A172 (cell line): Measurements from ENCODE around the gene TMEM168. TPM values are rescaled to one million over a fixed set of nuclear protein-coding genes. Genes with fewer than 3 reads are reported as not detected.
"Not testable (repeated sequence)": the region's sequence is repeated elsewhere in the genome, so short reads cannot be mapped to it uniquely, and the experiment has no call there.

Experiments used
- DNase-seq: peaks from one replicate; pipeline ENCODE4 v3.0.0-alpha.2; 2015; ENCODE audit warnings: low spot score
- total RNA-seq: library from RNA; depleted of rRNA; stranded (reverse); fragments of >200 nt; shearing (Covaris generic); gene quantifications from 2 replicates; pipeline ENCODE4 v1.2.3, GENCODE V29; 2014

The TMEM168 gene
- total RNA-seq, 1 experiment from 2014 or later: 19.8 TPM

DNA sequence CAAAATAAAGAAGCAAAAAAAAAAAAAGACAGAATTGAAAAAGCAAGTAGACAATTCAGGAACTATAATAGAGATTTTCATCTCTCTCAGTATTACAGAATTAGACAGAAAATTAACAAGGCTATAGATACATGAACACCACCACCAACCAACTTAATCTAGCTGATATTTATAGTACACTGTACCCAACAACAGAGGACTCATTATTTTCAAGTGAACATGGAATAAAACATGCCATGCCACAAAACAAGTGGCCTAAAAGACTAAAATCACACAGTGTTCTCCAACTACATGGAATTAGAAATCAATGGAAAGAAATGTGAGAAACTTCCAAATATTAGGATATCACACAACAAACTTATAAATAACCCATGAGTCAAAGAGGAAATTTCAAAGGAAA is 9.1 kb downstream of the TMEM168 start:
- DNase-seq: no peak

DNA sequence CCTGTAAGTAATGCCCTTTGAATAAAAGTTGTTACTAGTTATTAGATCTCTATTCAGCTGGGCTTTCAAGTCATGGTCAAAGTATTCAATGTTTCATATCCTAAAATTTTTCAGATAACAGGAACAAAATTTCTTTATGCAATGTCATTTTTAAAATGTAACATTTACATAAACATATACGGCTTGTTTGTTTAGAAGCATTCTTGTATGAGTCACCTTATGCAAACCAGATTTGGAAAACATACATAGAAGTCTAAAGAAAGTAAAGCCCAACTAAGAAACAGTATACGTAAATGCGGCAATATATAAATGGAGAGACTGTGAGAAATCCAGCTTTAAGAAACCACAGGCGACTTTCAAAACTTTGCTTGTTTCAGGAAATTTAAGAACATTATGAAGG is 10.5 kb downstream of the TMEM168 start:
- DNase-seq: no peak

- DNase-seq: no peak
Measured at GRCh38 chr7:112777406-112777805, 12.8 kb downstream of the TMEM168 start.

- no peak for DNase-seq
Measured at GRCh38 chr7:112771166-112771565, 19.0 kb downstream of the TMEM168 start.

GRCh38 chr7:112770051-112770450 is 20.1 kb downstream of the TMEM168 start:
- no peak for DNase-seq

DNA sequence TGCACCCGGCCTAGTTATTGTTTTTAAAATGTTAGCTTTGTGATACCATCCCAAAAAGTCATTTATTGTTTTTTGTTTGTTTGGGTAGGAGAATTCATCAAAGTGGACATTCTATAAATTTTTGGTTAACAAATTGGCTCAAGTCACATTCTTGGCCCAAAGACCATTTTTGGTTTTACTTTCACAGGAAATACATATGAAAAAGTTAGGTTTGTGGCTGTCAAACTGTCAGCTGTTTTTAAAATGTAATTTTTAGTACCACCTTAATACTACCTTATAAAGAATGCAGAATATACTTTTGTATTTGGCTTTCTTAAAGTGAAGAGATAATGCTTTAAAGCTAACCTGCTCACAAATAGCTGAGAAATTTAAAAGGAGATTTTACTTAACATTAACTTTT is 25.1 kb downstream of the TMEM168 start:
- DNase-seq: no peak

DNA sequence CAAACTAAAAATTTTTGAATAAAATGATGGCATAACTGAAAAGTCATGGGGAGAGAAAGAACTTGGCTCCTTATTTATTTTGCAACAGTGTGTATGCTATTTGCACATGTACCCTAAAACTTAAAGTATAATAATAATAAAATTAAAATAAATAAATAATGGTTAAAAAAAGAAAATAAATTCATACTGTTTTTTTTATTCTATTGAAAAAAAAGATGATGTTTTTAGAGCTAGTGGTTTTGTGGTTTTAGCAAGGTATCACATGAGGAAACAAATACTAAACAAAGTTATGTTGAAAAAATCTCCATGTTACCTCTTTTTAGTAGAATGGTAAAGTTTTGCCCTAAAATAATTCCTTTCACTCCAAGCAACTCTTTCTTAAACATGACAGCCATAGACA is 26.2 kb downstream of the TMEM168 start:
- DNase-seq: no peak

- DNase-seq: no peak
Measured at GRCh38 chr7:112763298-112763697, 26.9 kb downstream of the TMEM168 start.

DNA sequence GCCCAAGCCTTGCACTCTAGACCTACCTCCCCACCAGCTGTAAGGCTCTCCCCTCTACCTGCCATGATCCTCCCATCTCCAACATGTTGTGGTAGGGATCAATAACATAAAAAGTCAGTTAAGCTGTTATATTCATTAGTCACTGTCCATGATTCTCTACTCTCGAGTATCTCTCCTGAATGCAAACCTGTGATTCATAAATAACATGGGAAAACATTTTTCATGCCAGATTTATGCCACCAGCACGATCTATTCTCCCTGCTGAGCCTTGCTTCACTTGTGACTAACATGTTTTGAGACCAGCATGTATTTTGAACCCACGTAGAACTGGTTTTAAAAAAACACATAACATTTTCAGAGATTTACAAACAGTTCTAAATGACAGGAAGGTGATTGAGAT is 30.3 kb downstream of the TMEM168 start:
- no peak for DNase-seq

DNA sequence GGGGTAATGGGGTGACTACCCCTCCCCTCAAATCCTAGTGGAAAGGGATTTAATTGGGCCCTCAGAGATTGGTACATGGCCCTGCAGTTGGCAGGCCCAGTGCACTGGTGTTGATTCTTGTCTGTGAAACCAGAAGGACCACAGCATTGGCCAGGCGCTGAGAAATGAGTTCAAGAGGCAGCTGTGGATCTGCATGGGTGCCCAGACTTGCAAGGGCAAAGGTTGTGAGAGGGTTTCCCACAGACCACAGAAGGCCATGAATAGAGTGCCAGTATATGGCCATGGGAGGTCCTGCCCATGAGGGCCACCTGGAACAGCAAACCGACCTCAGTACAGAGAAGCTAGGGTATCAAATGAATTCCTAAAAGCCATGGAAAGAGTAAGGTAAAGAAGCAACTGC is 32.9 kb downstream of the TMEM168 start:
- DNase-seq: no peak

- no peak for DNase-seq
Measured at GRCh38 chr7:112753298-112753697, 36.9 kb downstream of the TMEM168 start.

- DNase-seq: no peak
Measured at GRCh38 chr7:112752576-112752975, 37.6 kb downstream of the TMEM168 start.

DNA sequence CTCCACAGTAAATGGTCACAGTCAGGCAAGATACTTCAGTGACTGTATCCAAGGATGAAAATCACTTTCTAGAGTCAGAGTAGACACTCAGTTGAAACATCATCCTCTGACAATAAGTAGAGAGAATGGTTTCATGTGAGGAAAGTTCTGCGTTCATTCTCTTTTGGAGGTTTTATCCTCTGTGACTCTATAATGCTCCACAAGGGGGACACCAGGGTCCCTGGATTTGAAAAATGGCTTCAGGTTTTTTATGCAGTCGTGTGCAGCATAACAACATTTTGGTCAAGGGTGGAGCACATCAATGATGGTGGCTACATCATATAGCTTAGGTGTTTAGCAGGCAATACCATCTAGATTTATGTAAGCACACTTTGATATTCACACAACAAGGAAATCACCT is 40.4 kb downstream of the TMEM168 start:
- no peak for DNase-seq

- no peak for DNase-seq
Measured at GRCh38 chr7:112748381-112748780, 41.8 kb downstream of the TMEM168 start.

DNA sequence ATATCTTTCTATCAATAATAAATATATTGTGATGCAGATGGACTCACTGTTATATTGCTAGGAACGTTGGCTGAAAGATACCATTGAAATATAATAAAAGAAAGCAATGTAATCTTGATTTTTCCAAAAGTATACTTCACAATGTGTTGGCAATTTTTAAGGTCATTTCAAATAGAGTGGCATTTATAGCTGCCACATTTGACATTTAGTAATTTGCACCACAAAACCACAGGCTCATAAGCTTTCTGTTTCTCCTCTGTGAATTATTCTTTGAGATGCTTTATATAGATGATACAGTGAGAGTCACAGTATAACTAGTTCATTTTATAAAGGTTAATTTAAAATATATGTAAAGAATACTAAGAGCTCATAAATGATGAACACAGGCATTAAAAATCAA is 44.6 kb downstream of the TMEM168 start:
- DNase-seq: no peak

GRCh38 chr7:112744818-112745217 is 45.4 kb downstream of the TMEM168 start:
- no peak for DNase-seq

DNA sequence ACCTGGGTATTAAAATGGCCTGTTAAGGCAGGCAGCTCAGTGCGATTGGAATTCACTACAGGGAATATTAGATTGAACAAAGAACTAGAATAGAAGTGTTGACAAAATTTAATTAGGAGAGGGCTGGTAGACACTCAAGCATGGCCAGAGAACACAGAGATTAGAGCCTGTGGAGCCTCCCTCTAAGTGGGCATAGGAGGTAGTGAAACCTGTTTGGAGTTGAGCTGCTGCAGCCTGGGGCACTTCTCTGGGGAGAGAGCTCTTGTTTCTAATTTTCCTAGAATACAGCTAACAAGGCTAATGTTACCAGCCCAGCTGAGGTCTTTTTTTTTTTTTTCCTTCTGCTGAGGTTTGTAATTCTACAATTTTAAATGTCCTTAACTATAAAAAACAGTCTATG is 46.4 kb downstream of the TMEM168 start:
- DNase-seq: no peak

- no peak for DNase-seq
Measured at GRCh38 chr7:112740667-112741066, 49.5 kb downstream of the TMEM168 start.

DNA sequence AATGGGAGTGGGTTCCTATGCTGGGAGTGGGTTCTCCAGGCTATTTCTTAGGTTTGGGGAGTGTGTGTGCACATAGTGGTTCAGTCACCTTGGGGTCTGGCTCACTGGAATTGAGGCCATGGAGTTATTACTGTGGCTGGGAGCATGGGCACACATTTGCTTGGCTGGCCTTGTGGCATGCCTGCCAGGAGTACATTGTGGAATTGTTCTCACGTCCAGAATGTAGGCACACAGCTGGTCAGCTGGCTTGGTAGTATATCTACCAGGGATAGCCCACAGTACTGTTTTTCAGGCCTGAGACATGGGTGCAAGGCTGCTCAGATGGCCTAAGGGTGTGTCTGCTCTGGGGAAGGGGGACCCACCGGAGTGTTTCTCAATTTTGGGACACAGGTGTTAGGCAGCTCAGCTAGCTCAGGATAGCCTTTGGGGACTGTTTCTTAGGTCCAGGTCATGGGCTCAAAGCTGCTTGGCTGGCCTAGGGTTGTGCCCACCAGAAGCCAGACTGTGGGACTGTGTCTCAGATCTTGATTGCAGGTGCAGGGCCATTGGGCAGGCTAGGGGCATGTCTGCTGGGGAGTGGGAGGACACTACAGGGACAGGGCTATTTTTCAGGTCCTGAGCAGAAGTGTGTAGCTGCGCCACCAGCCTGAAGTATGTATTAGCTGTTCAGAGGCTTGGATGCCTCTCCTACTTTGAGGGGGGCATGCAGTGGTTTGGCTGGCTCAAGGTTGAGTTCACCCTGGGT is 50.6 kb downstream of the TMEM168 start:
- DNase-seq: no peak

DNA sequence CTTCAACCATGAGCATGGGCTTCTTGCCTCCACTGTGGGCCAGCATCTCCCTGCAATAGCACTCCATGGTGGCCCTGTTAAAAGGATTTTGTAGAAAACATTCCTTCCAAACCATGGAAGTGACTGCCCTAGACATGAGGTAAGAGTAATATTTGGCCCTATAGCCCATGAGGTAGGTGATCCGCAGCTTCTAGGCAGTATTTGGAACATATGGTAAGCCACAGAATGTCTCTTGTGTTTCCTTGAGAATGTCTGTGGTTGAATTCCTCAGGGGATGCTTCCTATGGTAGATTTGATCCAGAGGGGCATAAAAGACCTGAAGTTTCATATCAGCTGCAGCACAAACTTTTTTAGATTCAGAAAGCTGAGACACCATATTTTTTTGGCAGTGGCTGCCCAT is 54.9 kb downstream of the TMEM168 start:
- no peak for DNase-seq

- not testable (repeated sequence) for DNase-seq
Measured at GRCh38 chr7:112731324-112731723, 58.9 kb downstream of the TMEM168 start.

DNA sequence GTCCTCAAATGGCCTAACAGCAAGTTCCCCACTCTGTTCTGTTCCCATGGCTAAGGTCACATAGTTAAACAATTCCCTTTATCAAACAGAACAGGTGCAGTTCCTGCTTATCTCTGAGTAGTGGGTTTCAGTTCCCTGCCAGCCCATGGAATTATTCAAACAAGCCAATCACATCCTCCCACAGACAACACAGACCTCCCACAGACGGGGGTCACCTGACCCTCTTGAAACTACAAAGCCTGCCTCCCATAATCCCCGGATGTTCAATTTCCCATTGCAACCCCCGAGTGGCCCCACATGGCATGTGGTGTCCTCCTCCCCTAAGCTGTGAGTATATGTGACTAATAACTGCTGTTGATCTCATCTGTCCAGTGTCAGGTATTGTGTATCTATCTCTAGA is 64.1 kb downstream of the TMEM168 start:
- DNase-seq: no peak

DNA sequence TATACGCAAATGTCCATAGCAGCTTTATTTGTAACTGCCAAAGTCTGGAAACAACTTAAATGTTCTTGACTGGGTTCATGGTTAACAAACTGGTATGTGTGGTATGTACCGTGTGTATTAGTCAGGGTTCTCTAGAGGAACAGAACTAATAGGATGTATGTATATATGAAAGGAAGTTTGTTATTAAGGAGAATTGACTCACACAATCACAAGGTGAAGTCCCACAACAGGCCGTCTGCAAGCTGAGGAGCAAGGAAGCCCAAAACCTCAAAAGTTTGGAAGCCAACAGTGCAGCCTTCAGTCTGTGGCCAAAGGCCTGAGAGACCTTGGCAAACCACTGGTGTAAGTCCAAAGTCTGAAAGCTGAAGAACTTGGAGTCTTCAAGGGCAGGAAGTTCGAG is 66.8 kb downstream of the TMEM168 start:
- DNase-seq: no peak

DNA sequence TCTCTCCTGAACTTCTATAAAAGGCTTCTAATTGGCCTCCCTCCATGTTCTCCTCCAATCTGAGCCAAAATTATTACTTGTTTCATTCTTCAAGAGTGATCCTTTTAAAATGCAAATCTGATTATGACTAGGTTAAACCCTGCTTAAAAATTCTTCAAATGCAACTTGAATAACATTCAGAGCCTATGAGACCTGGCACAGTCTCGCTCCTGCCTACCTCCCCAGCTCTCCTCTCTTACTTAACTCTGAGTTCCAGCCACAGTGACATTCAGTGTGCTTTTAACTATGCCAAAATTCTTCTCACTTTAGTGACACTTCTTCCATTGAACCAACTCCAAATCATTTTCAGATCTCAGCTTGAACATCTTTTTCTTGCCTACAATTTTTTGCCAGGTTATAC is 68.8 kb downstream of the TMEM168 start:
- no peak for DNase-seq
